AG04449 (cell line): Measurements from ENCODE around the gene KCNMA1.

Experiments
- CTCF ChIA-PET: fragments of 350-600 bp; formaldehyde crosslinking; extraction: SDS; loops from one replicate; lab custom pipeline; 2021; ENCODE audit warnings: antibody characterized with exemption; lab: Yijun Ruan, JAX
- POLR2A ChIA-PET: fragments of 400-600, 350-600 bp; formaldehyde crosslinking; extraction: SDS; loops from one replicate; lab custom pipeline; 2020; ENCODE audit warnings: antibody characterized with exemption, inconsistent platforms; lab: Yijun Ruan, JAX
- DNase-seq: peaks from one replicate; pipeline ENCODE4 v3.0.0-alpha.2; 2010; ENCODE audit warnings: low read depth, low spot score
- H3K4me3 ChIP-seq: 2 replicates; pipeline ENCODE4 v1.5.1; 2011; ENCODE audit warnings: low read depth, mild to moderate bottlenecking, control low read depth, low read length
- CTCF ChIP-seq: IDR thresholded peaks from one replicate; pipeline ENCODE4 v1.5.1; 2011; ENCODE audit warnings: mild to moderate bottlenecking, moderate library complexity, low read length, control low read depth, inconsistent platforms; ENCODE audit not compliant: insufficient read depth; ENCODE audit errors: missing control alignments

The KCNMA1 gene

GRCh38 chr10:77192402-77192801 is 445.2 kb downstream of the KCNMA1 start:
- ChIA-PET POLR2A (interaction anchor here (0.7 kb wide), 1 partner anchor 519 kb away, joined by 3 read pairs; no protein-coding TSS in a partner anchor), CTCF (interaction anchor here (1.3 to 1.8 kb wide), 3 partner anchors 18 to 27 kb away, joined by 6 to 7 read pairs (median 7); no protein-coding TSS in a partner anchor)
- no peak overlapping the region for H3K4me3 ChIP-seq
- no peak for TF ChIP-seq CTCF
- DNase-seq, result no peak

- ChIA-PET CTCF (interaction anchor here (0.7 to 1.8 kb wide), 5 partner anchors 8 to 453 kb away, joined by 3 to 7 read pairs (median 3); no protein-coding TSS in a partner anchor), POLR2A (interaction anchor here (0.7 kb wide), 1 partner anchor 520 kb away, joined by 3 read pairs; no protein-coding TSS in a partner anchor)
- no peak for TF ChIP-seq CTCF
- no peak overlapping the region for H3K4me3 ChIP-seq
- DNase-seq, result no peak
Observed at GRCh38 chr10:77191324-77192049, 446.1 kb downstream of the KCNMA1 start.

- POLR2A ChIA-PET, result no interaction called here
- no peak overlapping the region for H3K4me3 ChIP-seq
- no peak for DNase-seq
- TF ChIP-seq CTCF, result no peak
- CTCF ChIA-PET, result interaction anchor here (0.9 to 1.8 kb wide), 2 partner anchors 11 to 16 kb away, joined by 3 to 7 read pairs; no protein-coding TSS in a partner anchor
Observed at GRCh38 chr10:77190291-77190690, 447.3 kb downstream of the KCNMA1 start.

GRCh38 chr10:77189520-77189919 is 448.1 kb downstream of the KCNMA1 start:
- H3K4me3 ChIP-seq, result no peak overlapping the region
- POLR2A ChIA-PET, result no interaction called here
- TF ChIP-seq CTCF, result no peak
- DNase-seq, result no peak
- CTCF ChIA-PET, result interaction anchor here (1.0 to 1.6 kb wide), 3 partner anchors 15 to 42 kb away, joined by 3 to 10 read pairs (median 9); no protein-coding TSS in a partner anchor

GRCh38 chr10:77189075-77189474 is 448.5 kb downstream of the KCNMA1 start:
- POLR2A ChIA-PET, result no interaction called here
- no peak for TF ChIP-seq CTCF
- DNase-seq, result no peak
- CTCF ChIA-PET, result interaction anchor here (1.0 to 1.6 kb wide), 3 partner anchors 15 to 43 kb away, joined by 3 to 10 read pairs (median 9); no protein-coding TSS in a partner anchor
- H3K4me3 ChIP-seq, result no peak overlapping the region

- CTCF ChIA-PET, result interaction anchor here (1.0 to 1.8 kb wide), 4 partner anchors 14 to 204 kb away, joined by 3 to 10 read pairs (median 8); no protein-coding TSS in a partner anchor
- H3K4me3 ChIP-seq, result no peak overlapping the region
- no peak for TF ChIP-seq CTCF
- POLR2A ChIA-PET, result interaction anchor here (0.9 kb wide), 1 partner anchor 13 kb away, joined by 3 read pairs; no protein-coding TSS in a partner anchor
- DNase-seq, result no peak
Observed at GRCh38 chr10:77188521-77188920, 449.1 kb downstream of the KCNMA1 start.
